Measurements from ENCODE around the gene MTTP.

The MTTP gene

GRCh38 chr4:99593781-99594641, 19.4 kb downstream of the MTTP start:
- DNase-seq (ENCODE audit: low read depth): no peak

- DNase-seq (ENCODE audit: low read depth): no peak
Measured at GRCh38 chr4:99594818-99595217, 20.2 kb downstream of the MTTP start.

GRCh38 chr4:99606716-99607115, 32.1 kb downstream of the MTTP start:
- no peak for DNase-seq (ENCODE audit: low read depth)

GRCh38 chr4:99608417-99608816, 33.8 kb downstream of the MTTP start:
- DNase-seq (ENCODE audit: low read depth): no peak

GRCh38 chr4:99610605-99611175, 36.1 kb downstream of the MTTP start:
- DNase-seq (ENCODE audit: low read depth): no peak

GRCh38 chr4:99612281-99612680, 37.7 kb downstream of the MTTP start:
- DNase-seq (ENCODE audit: low read depth): no peak

GRCh38 chr4:99612704-99613103, 38.1 kb downstream of the MTTP start:
- DNase-seq (ENCODE audit: low read depth): no peak

- no peak for DNase-seq (ENCODE audit: low read depth)
Measured at GRCh38 chr4:99614491-99614890, 39.9 kb downstream of the MTTP start.

- no peak for DNase-seq (ENCODE audit: low read depth)
Measured at GRCh38 chr4:99615170-99615820, 40.7 kb downstream of the MTTP start.

GRCh38 chr4:99617374-99617773, 42.8 kb downstream of the MTTP start:
- DNase-seq (ENCODE audit: low read depth): no peak

GRCh38 chr4:99622341-99622740, 47.7 kb downstream of the MTTP start:
- no peak for DNase-seq (ENCODE audit: low read depth)

- no peak for DNase-seq (ENCODE audit: low read depth)
Measured at GRCh38 chr4:99624141-99624719, 49.6 kb downstream of the MTTP start.

GRCh38 chr4:99625369-99625768, 50.7 kb downstream of the MTTP start:
- no peak for DNase-seq (ENCODE audit: low read depth)

- no peak for DNase-seq (ENCODE audit: low read depth)
Measured at GRCh38 chr4:99628040-99628439, 53.4 kb downstream of the MTTP start.

GRCh38 chr4:99629962-99630554, 55.4 kb downstream of the MTTP start:
- DNase-seq (ENCODE audit: low read depth): no peak

GRCh38 chr4:99630857-99631360, 56.3 kb downstream of the MTTP start:
- DNase-seq (ENCODE audit: low read depth): no peak

GRCh38 chr4:99633772-99634171, 59.1 kb downstream of the MTTP start:
- no peak for DNase-seq (ENCODE audit: low read depth)

GRCh38 chr4:99634742-99635360, 60.2 kb downstream of the MTTP start:
- no peak for DNase-seq (ENCODE audit: low read depth)

- DNase-seq (ENCODE audit: low read depth): no peak
Measured at GRCh38 chr4:99635601-99636000, 61.0 kb downstream of the MTTP start.

- DNase-seq (ENCODE audit: low read depth): no peak
Measured at GRCh38 chr4:99636422-99636821, 61.8 kb downstream of the MTTP start.

- DNase-seq (ENCODE audit: low read depth): no peak
Measured at GRCh38 chr4:99637174-99637573, 62.5 kb downstream of the MTTP start.

- no peak for DNase-seq (ENCODE audit: low read depth)
Measured at GRCh38 chr4:99640676-99641075, 66.1 kb downstream of the MTTP start.
